Gastroesophageal sphincter (tissue), 4 donors: ENCODE results near the gene KIAA1217. TPM values are rescaled to one million over a fixed set of nuclear protein-coding genes. Genes with fewer than 3 reads are reported as not detected.

Experiments
- ATAC-seq: fragments of 150-250 bp; one replicate; pipeline ENCODE4 v1.9.1; 2016; ENCODE audit warnings: mild to moderate bottlenecking, moderate library complexity
- H3K27ac ChIP-seq, 4 donors: fragments of 200-600 bp; sonication (generic) in 3 of 4; 1 replicate in 3 of 4; 2 replicates in 1 of 4; pipeline ENCODE4 v1.5.1; 2016 to 2019
- H3K27me3 ChIP-seq: fragments of 200-600 bp; sonication (generic); one replicate; pipeline ENCODE4 v1.5.1; 2019
- H3K36me3 ChIP-seq, 2 donors: fragments of 200-600 bp; sonication (generic); one replicate each; pipeline ENCODE4 v1.5.1; 2019; ENCODE audit warnings: control low read depth in 1 of 2
- H3K4me1 ChIP-seq, 3 donors: fragments of 200-600 bp; sonication (generic); 1 replicate in 2 of 3; 2 replicates in 1 of 3; pipeline ENCODE4 v1.5.1; 2016 to 2019; ENCODE audit warnings: control low read depth in 2 of 3
- H3K4me3 ChIP-seq, 2 donors: fragments of 200-600 bp; sonication (generic); one replicate each; pipeline ENCODE4 v1.5.1; 2019; ENCODE audit warnings: mild to moderate bottlenecking in 1 of 2, moderate library complexity in 1 of 2
- H3K9me3 ChIP-seq, 3 donors: fragments of 200-600 bp; sonication (generic); one replicate each; pipeline ENCODE4 v1.5.1; 2017 to 2019; ENCODE audit warnings: control low read depth in 2 of 3
- EP300 ChIP-seq: sonication (generic); formaldehyde crosslinking; IDR thresholded peaks from one replicate; pipeline ENCODE4 v1.6.1; 2017; ENCODE audit warnings: antibody characterized with exemption, mild to moderate bottlenecking
- POLR2A ChIP-seq, 2 donors: fragments of 450-650 bp; IDR thresholded peaks; one replicate each; pipeline ENCODE4 v1.6.1; 2017; ENCODE audit warnings: antibody characterized with exemption in 2 of 2, mild to moderate bottlenecking in 2 of 2, moderate library complexity in 1 of 2
- POLR2AphosphoS5 ChIP-seq: sonication (generic); formaldehyde crosslinking; IDR thresholded peaks from one replicate; pipeline ENCODE4 v1.6.1; 2017; ENCODE audit warnings: antibody characterized with exemption
- WGBS, 2 donors: methylation state at CpG; one replicate each; pipeline ENCODE4 v1.1.5; 2018; ENCODE audit warnings: low coverage in 1 of 2; 5-methylcytosine and 5-hydroxymethylcytosine counted together
- total RNA-seq, 4 donors: library from RNA; depleted of rRNA; stranded (reverse); fragments of >200 nt; gene quantifications; one replicate each; pipeline ENCODE4 v1.1.0, GENCODE V29; 2016
- TF ChIP-seq, protein P1 (sequence below), 4 experiments: fragments of 200-600 bp in 2 of 4; fragments of 450-650 bp in 2 of 4; sonication (generic) in 1 of 4; IDR thresholded peaks; one replicate each; pipeline ENCODE4 v1.5.1; 2017 to 2019; ENCODE audit warnings: antibody characterized with exemption in 4 of 4, mild to moderate bottlenecking in 2 of 4, moderate library complexity in 2 of 4

The KIAA1217 gene
- total RNA-seq, 4 donors from 2014 or later: 9.7 to 15.3 (median 12.7) TPM

DNA sequence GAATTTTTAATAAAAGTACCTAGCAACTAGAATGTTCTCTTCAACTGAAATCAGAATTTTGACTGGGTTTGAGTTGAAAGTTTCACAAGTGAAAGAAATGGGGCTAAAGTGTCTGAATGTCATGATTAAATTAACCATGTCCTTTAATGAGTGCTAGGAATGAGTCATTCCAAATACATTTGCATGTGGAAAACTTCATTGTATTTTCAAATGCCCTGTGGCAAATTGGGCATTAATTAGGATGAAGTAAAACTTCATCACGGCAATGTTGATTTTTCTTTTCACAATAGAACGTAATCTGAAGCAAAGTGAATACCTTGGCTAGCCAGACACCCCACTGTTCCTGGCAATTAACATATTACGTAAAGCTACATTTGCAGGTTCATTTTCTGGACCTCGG, 166.6 kb downstream of the KIAA1217 start:
- H3K9me3 ChIP-seq: no peaks in the 10 kb centered on the region
- WGBS, 2 donors: 86 to 94% methylated on average over 4 of the region's 4 CpGs
- H3K27me3 ChIP-seq: no peaks in the 10 kb centered on the region
- no peak overlapping the region for H3K4me3 ChIP-seq
- H3K27ac ChIP-seq: no peak overlapping the region
- no peak for ATAC-seq
- H3K4me1 ChIP-seq: no peaks in the 10 kb centered on the region
- TF ChIP-seq POLR2A (IDR thresholded peaks at IDR 0.05) (no peak), POLR2AphosphoS5 (no peak), EP300 (no peak)
- TF ChIP-seq, protein P1, sequence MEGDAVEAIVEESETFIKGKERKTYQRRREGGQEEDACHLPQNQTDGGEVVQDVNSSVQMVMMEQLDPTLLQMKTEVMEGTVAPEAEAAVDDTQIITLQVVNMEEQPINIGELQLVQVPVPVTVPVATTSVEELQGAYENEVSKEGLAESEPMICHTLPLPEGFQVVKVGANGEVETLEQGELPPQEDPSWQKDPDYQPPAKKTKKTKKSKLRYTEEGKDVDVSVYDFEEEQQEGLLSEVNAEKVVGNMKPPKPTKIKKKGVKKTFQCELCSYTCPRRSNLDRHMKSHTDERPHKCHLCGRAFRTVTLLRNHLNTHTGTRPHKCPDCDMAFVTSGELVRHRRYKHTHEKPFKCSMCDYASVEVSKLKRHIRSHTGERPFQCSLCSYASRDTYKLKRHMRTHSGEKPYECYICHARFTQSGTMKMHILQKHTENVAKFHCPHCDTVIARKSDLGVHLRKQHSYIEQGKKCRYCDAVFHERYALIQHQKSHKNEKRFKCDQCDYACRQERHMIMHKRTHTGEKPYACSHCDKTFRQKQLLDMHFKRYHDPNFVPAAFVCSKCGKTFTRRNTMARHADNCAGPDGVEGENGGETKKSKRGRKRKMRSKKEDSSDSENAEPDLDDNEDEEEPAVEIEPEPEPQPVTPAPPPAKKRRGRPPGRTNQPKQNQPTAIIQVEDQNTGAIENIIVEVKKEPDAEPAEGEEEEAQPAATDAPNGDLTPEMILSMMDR (IDR thresholded peaks at IDR 0.05): no peak
- no peaks in the 10 kb centered on the region for H3K36me3 ChIP-seq

DNA sequence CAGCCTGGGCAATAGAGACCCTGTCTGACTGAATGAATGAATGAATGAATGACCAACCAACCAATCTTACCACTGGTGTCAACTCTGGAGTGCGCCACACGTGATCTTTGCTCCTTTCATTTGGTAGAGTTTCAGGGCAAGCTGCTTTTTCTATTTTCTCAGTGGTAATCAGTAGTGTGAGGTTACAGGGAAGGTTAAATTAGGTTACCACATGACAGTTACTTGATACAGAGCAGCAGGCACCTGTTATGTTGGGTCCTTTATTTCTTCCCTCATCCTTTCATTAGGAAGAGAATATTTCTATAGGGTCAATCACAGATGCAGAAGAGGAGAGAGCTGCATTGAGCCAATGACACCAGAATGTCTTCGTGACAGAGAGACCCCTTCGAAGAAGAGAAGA, 167.8 kb downstream of the KIAA1217 start:
- TF ChIP-seq EP300: no peak
- TF ChIP-seq, protein P1 (IDR thresholded peaks at IDR 0.05): no peak
- no peak for TF ChIP-seq POLR2AphosphoS5
- TF ChIP-seq POLR2A (IDR thresholded peaks at IDR 0.05): no peak
- WGBS, 2 donors: 89 to 98% methylated on average over 4 of the region's 4 CpGs
- Histone ChIP-seq H3K36me3 (no peaks in the 10 kb centered on the region), H3K27ac (no peak overlapping the region), H3K9me3 (no peaks in the 10 kb centered on the region), H3K27me3 (no peaks in the 10 kb centered on the region), H3K4me1 (no peaks in the 10 kb centered on the region), H3K4me3 (no peak overlapping the region)
- no peak for ATAC-seq

DNA sequence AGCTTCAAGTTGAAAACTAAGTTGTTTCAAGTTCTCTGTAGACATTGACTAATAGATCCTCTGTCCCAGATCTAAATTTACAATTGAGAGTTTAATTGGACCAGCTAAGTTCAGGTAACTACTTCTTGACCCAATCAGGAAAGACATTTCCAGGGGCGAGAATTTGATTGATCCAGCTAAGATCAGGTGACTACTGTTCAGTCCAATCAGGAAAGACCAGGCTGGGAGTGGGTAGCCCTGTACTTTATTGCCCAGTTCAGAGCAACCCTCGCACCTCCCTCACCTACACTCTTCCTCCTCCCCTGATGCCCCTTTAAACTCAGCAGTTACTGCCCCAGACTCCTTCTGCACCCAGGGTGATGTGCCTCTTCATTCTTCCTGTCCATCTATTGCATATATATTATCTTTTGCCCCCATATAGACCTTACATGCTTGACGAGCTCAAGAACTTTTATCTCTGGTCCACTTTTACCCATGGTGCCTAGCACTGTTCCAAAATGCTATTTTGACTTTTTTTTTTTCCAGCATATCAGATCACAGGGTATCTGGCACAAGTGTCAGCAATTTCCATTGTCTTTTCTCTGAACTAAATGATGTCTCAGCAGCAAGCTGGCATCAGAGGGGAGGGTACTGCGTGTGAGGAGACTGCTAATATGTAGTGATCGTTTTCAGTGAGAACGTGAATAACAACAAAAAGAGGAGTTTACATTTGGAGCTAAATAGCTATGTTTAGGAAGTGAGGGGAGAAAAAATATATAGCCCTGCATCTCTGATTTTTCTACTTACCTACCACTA, 169.4 kb downstream of the KIAA1217 start:
- no peaks in the 10 kb centered on the region for H3K9me3 ChIP-seq
- H3K27ac ChIP-seq: no peak overlapping the region
- peaks cover 0 to 7% (median 0%) of the 10 kb centered on the region in 3 donors for H3K4me1 ChIP-seq
- TF ChIP-seq POLR2A (IDR thresholded peaks at IDR 0.05) (no peak), EP300 (no peak), POLR2AphosphoS5 (no peak)
- TF ChIP-seq, protein P1 (IDR thresholded peaks at IDR 0.05): no peak
- H3K27me3 ChIP-seq: no peaks in the 10 kb centered on the region
- no peak overlapping the region for H3K4me3 ChIP-seq
- no peak for ATAC-seq
- no peaks in the 10 kb centered on the region for H3K36me3 ChIP-seq
- 80% methylated on average over 2 to 6 of the region's 6 CpGs for WGBS, 2 donors

DNA sequence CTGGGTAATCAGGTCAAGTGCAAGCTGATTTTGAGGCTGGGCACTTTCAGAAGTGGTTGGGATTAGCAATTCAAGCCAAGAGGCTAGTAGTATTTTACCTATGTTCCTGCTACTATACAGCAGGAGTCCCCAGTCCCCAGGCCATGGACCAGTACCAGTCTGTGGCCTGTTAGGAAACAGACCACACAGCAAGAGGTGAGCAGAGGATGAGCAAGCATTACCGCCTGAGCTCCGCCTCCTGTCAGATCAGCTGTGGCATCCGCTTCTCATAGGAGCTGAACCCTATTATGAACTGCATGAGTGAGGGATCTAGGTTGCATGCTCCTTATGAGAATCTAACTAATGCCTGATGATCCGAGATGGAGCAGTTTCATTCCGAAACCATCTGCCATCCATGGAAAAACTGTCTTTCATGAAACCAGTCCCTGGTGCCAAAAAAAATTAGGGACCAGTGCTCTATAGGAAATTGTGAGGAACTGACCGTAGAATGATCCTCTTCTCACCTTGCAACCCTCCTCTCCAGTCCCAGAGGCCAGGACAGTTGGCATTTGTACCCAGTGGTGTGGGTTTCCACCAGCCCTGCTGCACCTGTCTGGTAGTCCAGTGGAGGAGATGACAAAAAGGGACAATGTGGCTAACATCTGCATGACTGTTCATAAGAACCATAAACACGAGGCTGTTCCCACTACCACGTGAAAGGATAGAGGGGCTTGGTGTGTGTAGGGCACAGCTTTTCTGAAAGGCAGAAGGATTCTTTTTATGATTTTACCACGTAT, 172.5 kb downstream of the KIAA1217 start:
- 84 to 88% methylated on average over 4 to 9 of the region's 9 CpGs for WGBS, 2 donors
- no peak overlapping the region for H3K4me3 ChIP-seq
- H3K9me3 ChIP-seq: no peaks in the 10 kb centered on the region
- TF ChIP-seq, protein P1 (IDR thresholded peaks at IDR 0.05): no peak
- TF ChIP-seq POLR2A (IDR thresholded peaks at IDR 0.05): no peak
- no peak for TF ChIP-seq EP300
- TF ChIP-seq POLR2AphosphoS5: no peak
- H3K4me1 ChIP-seq: peaks cover 0 to 27% (median 4%) of the 10 kb centered on the region in 3 donors
- H3K27me3 ChIP-seq: no peaks in the 10 kb centered on the region
- no peak overlapping the region for H3K27ac ChIP-seq
- peaks cover 0 to 6% of the 10 kb centered on the region in 2 donors for H3K36me3 ChIP-seq
- ATAC-seq: no peak
